Glomerular visceral epithelial cell (primary cell): ENCODE results near the gene CASD1.

Experiments used
- DNase-seq: peaks from one replicate; pipeline ENCODE4 v3.0.0-alpha.2; 2016; ENCODE audit errors: extremely low spot score

CASD1 gene

DNA sequence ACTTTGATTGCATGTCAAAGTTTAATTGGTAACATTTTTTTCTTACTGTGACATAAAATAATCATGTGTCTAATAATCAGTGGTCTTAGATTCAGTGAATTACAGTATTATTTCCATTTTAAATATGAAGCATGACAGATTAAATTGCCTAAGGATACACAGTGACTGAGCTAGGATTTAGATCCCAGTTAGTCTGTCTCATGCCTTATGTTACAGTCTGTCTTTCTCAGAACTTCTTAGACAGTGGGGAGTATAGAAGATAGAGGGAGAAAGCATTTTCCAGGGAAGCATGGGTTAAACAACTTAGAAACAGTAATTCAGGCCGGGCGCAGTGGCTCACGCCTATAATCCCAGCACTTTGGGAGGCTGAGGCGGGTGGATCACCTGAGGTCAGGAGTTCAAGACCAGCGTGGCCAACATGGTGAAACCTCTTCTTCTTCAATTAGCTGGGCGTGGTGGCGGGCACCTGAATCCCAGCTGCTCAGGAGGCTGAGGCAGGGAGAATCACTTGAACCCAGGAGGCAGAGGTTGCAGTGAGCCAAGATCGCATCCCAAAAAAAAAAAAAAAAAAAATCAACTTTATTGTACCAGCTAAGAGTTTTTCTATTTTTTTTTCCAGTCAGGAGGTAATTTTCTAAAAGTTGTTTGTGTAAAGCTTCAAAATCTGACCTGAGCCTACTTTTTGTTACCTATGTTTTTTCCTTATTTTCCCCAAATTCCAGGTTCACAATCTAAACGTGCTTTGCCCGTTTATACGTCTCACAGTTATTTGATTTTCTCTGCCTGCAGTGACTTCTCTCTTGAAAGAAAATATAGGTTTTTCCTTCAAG, 3.3 kb downstream of the CASD1 start:
- DNase-seq = no peak

DNA sequence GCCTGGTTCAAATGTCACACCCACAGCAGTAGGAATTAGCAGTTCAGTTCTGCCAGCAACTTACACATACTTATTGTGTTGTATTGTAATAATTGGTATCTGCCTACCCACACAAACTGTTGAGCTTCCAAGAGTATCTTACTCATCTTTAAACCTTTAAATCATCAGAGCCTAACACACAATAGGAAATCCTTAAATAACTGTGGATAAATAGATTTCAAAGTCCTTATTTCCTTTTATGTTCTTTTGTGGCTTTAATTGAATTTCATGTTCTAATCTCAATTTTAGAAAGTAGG, 3.9 kb downstream of the CASD1 start:
- no peak for DNase-seq

DNA sequence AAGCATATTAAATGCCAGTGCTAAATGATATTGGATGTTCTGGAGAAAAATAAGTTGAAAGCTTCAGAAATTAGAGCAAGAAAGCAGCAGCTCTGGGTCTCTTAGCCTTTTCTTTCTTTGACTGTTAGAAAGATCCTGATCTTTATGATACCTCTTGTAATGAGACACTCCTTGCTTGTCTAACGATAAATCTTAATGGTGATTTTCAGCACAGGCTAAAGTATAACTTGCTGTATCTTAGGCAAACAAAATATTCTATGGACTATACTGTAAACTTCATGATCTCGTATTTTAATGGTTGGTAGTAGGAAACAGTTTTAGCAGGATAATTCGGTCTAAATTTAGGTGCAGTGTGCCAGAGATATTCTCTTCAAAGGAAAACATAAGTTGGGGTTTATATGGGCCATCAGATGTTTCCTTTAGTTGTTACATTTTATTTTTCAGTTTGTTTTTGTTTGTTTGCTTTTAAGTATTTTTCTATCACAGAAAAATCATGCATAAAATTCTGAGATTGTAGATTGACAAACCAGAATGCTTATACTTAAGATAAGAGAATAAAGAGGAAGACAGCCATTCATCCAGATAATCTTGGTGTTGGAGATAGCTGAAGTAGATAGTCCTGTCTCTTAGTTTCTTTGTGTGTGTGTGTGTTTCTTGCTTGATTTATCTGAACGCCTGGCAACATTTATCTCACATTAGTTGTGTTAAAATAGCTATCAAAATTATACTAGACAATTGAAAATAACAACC, 4.7 kb downstream of the CASD1 start:
- DNase-seq = no peak

DNA sequence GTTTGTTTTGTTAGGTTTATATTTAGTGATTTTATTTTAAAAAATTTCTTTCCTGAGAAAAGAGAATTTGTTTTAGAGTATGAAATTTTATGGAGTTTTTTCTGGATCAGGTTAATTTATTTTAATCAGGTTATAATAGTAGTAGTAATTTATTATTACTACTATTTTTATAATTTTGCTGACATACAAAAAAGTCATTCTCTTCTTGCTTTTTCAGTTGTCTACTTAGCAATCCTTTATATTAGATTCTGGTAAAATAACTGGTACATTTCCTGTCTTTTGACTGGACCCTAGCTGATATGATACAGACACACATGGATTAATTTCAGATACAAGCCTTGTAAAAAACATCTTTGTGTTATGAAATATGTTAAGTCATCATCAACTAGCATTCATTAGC, 5.3 kb downstream of the CASD1 start:
- DNase-seq = no peak

DNA sequence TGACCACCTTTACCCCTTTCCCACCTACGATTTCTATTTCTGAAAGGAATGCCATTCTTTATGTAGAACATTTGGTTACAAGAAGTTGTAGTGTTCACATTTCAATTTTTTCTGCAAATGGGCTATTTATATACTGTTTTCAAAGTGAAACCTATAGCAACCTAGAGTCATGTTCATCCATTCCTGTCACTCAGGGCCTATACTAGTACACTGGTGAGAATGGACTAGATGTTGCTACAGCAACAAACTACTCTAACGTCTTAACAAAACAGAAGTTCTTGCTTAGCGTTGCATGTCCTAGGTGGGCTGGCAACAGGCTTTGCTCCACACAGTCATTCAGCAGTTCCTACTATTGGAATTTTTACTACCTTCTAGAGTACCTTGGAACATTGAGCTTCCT, 16.3 kb downstream of the CASD1 start:
- no peak for DNase-seq

DNA sequence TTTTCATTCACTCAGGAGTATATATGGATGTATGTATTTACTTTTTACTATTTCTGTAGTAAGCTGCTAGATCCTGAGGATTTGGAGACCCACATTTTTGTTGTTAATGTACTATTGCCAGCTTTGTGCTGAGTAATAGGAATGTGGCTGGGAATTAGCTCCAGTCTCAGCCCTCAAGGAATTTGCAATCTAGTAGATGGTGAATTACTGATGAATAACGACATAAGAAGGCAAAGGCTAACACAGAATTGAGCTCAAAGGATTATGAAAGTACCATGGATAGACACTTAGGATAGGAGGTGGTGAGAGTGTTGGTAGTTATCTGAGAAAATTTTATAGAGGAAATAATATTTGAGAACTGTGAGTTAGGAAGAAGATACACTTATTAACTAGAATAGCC, 19.9 kb downstream of the CASD1 start:
- DNase-seq = peak; percentile 36

DNA sequence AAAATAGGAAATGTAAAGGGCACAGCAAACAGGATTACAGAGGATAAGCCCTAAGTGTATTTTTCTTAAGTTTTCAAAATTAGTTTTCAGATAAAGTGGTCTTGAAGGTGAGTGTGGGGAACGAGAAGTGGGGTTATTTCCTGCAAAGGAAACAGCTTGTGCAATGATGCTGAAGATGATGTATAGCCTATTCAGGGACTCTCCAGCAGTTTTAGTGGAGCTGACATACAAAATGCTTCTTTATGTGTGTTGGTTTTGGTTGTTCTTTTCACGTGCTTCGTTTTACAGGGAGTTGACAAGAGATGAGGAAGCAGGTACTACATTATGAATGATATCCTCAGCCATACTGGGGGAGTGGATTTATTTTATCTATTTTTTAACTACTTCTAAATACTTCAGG, 20.5 kb downstream of the CASD1 start:
- no peak for DNase-seq

DNA sequence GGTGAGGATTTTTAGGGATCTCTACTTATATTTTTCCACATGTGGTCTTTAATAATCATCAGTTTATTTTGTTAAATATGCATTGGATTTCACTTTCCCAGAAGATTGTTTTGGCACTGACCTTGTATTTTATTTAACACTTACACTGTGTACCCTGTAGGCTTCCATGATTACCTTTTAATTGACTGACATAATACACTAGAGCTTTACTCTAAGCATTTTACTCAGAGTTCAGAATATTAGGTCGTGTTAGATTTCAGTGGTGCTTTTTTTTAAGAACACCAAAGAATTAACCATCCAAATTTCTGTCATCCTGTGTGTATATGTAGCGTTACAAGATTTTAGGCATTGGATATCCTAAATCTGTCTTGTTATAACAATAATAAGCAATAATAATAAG, 23.1 kb downstream of the CASD1 start:
- DNase-seq = no peak

DNA sequence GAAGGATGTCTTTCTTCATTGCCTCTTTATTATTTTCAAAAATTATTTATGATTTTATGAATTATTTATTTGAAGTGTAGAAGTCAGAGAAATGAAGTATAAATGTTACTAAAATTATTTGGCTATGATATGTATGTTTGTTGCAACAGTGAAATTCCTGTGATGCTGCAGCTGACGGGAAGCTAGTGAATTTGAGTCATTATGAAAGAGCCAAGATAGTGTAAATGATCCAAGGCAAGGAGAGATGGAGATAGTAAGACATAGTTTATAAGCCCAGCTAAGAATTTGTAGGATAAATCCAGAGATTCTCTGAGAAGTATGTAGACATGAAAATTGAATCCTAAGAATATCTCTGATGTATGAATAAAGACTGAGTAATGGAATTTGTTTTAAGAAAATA, 30.8 kb downstream of the CASD1 start:
- no peak for DNase-seq

DNA sequence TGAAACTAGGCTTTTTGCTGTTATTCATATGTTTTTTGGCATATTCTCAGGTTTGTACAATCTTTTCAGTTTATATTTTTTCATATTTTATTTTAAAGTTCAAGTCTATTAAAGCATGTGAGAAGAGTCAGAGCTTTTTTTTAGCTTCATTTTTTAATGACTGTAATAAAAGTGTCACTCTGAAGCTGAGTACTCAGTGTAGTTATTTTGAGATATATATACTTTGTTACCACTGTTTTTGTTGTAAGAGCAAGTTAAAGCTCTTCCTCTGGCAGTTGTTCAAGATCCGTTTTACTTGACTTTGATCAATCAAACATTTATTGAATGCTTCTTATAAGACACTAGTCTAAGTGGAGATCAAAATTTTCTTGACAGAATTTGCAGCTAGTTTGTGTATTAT, 37.5 kb downstream of the CASD1 start:
- DNase-seq = no peak

DNA sequence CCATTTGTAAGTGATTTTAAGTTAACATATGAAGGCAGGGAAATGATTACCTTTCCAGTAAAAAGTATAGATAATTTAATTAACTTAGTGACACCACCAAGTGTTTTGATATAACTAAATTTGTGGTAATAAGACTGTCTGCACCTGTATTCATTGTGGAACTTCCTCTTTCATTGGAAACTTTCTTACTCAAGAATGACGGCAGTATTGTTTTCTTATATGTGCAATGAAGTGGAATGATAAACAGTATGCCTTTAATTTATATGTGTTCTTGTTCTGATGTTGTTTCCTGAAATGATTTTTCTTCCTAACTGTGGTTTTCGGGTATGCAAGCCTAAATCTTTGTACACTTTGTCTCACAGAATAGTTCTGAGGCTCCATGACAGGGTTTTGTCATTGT, 46.4 kb downstream of the CASD1 start:
- DNase-seq = no peak

DNA sequence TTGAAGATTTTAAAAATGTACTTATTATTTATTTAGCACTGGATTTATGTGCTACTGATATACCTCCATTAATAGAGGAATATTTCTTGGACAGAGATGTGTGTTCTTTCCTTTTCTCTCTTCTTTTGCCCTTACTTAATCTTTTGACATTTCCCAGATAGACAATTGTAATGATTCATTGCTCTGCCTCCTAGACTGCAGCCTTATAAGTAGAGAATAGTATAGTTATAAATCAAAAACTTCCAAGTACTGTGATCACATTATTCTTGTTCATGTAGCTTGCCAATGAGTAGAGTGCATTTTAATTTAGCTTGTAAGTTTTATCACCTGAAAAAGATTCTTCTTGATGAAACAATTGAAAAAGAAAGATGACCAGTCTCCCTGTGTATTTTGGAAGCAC, 47.6 kb downstream of the CASD1 start:
- DNase-seq = no peak

DNA sequence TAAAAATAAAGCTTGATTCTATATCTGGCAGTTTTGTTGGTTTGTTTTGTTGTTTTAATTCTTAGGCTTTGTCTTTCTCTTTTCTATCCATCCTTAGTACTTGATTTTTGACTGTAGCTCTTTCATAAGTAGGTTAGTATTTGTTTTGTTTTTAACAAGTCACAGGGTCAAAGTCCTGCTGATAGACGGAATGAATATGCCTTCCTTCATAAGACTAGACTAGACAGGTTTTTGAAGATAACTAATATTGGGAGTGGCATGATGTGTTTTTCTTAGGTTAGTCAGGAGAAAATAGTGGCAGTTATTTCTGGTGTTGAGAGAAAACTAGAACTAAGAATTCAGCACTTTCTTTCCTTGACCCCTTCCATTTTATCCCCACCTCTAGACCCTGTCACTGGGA, 50.4 kb downstream of the CASD1 start:
- no peak for DNase-seq

DNA sequence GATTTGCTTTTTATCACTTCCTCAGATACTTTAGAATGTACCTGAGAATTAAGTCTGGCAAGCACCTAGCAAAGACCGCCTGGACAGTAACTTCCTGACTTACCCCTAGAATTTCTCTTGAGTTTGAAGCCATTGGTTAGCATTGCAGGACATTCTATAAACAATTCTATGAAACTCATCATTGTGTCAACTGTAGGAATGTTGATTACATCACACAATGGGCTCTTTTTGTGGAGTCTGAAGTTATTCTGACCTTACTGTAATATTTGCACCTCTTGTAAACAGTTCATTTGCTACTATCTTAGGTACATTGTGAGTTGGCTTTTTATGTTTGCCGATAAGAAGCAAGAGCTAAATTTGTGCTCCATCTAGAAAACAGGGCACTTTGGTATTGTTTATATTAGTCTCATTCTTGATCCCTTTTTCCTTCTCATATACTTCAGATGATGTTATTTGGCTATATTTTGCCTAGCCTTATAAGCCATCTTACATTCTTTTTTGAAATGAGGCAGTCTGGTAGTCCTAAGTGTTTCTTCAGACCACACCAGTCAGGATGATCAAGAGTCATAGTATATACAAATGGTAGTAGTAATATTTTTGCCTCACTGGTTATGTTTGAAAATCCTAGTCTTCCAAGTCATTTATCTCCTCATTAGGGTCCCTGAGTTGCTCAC, 52.4 kb downstream of the CASD1 start:
- DNase-seq = peak; percentile 3

DNA sequence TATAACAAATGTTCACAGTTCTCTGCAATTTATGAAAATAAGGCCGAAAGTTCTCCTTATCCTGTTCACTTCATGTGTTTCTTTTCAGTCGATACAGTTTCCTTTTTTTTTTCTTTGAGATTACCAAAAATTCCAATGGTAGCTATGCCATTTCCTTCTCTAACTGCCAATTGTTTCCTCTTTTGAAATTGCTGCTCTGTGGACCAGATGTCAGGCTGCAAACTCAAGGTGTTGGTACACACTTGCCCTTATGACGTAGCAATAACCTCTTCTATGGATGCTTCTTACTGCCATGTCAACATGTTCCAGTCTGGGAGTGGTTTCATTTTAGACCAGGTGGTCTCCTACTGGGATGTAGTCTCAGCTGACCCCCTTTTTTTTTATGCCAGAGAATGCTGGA, 52.9 kb downstream of the CASD1 start:
- DNase-seq = no peak

DNA sequence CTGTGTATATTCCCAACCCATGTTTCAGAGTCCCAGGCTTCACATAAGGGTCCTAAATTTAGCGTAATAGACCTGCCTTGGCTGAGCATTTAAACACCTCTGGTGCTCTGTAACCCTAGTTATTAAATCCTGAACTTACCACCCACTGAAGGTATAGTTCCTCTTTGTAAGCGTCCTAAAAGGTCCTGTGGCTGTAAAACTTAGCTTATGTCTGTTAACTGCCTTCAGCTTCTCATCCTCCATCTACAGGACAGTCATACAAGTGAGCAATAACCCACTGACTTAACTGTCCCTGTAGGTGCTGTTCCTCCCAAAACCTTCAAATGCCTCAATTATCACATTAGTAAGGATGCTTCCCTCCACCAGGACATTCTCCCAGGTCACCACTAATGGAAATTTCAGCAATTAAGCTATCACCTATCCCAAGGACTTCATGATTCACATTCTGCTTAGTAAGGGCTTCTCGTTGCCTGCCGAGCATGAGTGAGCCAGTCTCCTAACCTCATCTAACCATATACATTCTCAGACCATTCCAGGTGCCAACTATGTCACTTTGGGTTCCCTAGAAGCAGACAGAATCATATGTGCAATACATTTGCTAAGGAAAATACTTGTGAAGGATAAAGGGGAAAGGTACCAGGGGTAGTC, 55.8 kb downstream of the CASD1 start:
- DNase-seq = no peak

DNA sequence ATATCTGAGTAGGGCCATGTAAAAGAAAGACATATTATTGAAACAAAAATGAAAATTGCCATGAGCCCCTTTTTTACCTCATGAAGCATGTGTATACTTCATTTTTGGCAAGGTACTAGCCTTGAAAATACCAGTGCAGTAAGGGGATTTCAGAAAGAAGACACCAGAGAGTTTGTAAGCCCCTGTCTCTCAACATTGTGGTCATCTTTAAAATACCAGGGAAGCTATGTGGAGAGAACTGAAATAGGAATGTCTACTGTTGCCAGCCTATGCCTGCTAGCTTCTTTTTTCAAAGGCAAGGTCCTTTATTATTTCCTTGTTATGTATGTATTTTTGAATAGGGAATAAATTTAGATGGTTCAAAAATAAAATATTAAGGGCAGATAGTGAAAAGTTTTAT, 57.8 kb downstream of the CASD1 start:
- DNase-seq = no peak

DNA sequence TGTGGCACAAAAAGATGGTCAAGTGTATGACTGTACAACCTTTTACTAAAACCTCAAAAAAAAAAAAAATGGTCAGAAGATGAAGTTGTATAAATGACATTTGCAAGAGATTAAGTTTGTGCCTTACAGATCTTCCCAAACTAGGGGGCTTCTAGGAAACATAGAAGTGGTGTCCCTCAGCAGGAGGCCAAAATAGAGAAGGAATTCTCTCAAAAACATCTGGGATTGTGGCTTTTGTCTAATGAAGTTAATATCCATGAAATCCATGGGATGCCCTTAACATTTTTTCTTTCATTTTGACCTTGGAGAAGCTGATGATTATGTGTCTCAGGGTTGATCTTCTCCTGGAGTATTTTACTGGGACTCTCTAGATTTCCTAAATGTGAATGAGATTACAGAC, 62.2 kb downstream of the CASD1 start:
- no peak for DNase-seq

DNA sequence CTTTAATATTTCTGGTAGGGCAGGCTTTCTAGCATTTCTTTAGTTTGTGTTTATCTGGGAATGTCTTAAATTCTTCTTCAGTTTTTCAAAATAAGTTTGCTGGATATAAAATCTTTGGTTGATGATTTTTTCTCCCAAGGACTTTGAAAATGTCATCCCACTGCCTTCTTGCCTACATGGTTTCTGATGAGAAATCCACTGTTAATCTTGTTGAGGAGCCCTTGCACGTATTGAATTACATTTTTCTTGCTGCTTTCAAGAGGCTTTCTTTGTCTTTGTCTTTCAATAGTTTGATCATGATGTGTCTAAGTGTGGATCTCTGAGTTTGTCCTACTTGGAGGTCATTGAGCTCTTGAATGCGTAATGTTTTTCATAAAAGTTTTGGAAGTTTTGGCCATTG, 66.0 kb downstream of the CASD1 start:
- no peak for DNase-seq

DNA sequence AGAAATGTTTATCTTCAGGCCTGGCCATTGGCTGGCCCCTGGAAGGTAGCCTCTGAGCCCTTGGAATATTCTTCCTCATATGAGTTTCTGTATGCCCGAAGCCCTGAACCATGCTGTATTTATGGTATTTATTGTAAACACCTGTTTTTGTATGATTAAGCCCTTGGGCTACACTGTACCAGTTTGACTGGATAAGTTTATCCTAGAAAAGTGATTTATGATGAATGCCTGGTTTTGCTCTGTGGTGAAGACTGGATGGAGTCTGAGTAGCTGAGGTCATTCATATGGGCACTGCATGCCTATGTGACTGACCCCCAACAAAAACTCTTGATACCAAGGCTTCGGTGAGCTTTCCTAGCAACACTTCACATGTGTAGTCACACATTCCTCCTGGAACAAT, 66.7 kb downstream of the CASD1 start:
- DNase-seq = no peak

DNA sequence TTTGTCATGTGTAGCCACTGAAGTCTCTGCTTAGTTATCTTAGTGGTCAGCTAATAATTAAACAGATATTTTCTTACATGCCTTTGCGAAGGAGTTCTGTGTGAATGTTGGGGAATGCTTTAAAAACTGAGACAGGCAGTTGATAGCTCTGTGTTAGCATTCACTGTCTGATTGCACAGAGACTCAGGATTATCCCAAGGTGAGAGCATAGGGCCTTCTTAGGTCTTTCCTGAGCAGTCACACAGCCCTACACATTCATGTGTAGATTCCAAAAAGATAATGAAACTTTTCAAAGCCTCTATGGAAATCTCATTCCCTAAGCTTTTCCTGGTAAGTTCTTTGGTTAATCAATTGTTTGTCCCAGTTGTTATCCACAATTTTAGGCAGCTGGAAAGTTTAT, 67.7 kb downstream of the CASD1 start:
- no peak for DNase-seq

DNA sequence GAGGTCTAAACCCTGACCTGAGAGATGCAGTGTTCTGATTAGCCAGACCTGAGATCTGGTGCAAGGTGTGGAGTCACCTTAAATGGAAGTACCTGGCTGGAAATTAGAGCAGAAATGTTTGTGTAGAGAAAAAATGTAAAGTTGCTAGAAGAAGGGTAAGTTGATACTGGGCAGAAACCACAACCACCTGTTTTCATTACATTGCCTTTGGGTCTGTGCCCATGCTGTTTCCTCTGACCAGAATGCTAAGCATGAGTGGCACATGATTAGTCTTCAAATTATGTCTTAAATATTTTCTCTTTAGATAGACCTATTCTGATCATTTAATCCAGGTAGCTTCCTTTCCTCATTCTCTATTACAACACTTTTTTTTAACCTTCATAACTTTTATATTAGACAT, 69.0 kb downstream of the CASD1 start:
- peak; percentile 30 for DNase-seq

DNA sequence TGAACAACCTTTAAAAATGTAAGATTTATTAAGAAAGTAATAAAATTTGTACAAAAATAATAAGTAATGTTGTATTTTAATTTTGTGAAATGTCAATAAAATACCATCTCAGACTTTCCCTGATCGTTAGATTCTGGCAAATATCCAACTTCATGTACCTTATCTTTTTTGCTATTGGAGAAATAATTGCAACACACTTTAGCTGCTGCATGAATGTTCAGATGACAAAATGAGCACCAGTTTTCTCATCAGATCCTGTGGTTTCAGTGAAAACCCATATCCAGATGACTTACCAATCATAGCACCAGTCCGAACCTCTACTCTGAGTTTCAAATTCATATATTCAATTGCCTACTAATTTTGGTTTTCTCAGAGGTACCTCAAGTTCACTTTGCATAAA, 69.9 kb downstream of the CASD1 start:
- no peak for DNase-seq
